T-helper 2 cell treated with Interferon-gamma antibody and Interleukin-4, amounts not matched to agents 5 μg/mL and 100 μg/mL, for 36 hours (primary cell): ENCODE measurements around the gene C20orf144.
A peak's percentile ranks its signal among the peaks of the same experiment; 100 is the strongest.
"Not testable (repeated sequence)": the region's sequence is repeated elsewhere in the genome, so short reads cannot be mapped to it uniquely, and the experiment has no call there.

Experiments used
- DNase-seq: peaks from one replicate; pipeline ENCODE4 v3.0.0; 2021; ENCODE audit warnings: low spot score
- H3K27ac Mint-ChIP-seq: one replicate; pipeline ENCODE4 v1.8.0; 2021; ENCODE audit warnings: mild to moderate bottlenecking, mixed read lengths
- H3K27me3 Mint-ChIP-seq: one replicate; pipeline ENCODE4 v1.8.0; 2021; ENCODE audit warnings: low read depth, mixed read lengths
- H3K36me3 Mint-ChIP-seq: one replicate; pipeline ENCODE4 v1.8.0; 2021; ENCODE audit warnings: low read depth, mixed read lengths
- H3K4me1 Mint-ChIP-seq: one replicate; pipeline ENCODE4 v1.8.0; 2021; ENCODE audit warnings: low read depth, mixed read lengths
- H3K4me3 Mint-ChIP-seq: one replicate; pipeline ENCODE4 v1.8.0; 2022; ENCODE audit warnings: mild to moderate bottlenecking, moderate library complexity, mixed read lengths
- H3K9me3 Mint-ChIP-seq: one replicate; pipeline ENCODE4 v1.8.0; 2021; ENCODE audit warnings: mixed read lengths

C20orf144 gene

DNA sequence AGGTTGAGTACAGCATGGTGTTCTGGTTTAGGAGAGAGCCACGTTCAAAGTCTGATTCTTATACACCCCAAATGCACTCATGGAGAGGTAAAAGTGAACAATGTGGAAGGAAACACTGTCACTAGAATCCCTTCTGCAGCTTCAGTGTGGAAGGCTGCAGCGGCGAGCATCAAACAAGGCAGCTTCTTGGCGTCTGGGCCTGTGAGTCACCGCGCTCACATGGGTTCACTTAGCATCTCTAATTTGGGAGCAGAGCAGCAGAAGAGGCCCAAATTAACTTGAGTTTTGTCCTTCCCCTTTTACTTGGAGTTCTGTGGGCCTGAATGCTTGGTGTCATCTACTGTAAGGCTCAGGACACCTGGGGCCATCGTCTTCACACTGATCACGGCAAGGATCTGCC lies 35.0 kb downstream of the C20orf144 start:
- peaks cover 3% of the 10 kb centered on the region for H3K9me3 Mint-ChIP-seq
- peaks cover 5% of the 10 kb centered on the region for H3K36me3 Mint-ChIP-seq
- no peak overlapping the region for H3K4me3 Mint-ChIP-seq
- no peaks in the 10 kb centered on the region for H3K27me3 Mint-ChIP-seq
- no peak for DNase-seq
- no peak overlapping the region for H3K27ac Mint-ChIP-seq
- H3K4me1 Mint-ChIP-seq = no peaks in the 10 kb centered on the region

DNA sequence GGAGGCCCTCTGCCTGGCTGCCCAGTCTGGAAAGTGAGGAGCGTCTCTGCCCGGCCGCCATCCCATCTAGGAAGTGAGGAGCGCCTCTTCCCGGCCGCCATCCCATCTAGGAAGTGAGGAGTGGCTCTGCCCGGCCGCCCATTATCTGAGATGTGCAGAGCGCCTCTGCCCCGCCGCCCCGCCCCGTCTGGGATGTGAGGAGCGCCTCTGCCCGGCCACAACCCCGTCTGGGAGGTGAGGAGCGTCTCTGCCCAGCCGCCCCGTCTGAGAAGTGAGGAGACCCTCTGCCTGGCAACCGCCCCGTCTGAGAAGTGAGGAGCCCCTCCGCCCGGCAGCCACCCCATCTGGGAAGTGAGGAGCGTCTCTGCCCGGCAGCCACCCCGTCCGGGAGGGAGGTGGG lies 36.8 kb downstream of the C20orf144 start:
- not testable (repeated sequence) for H3K4me3 Mint-ChIP-seq, H3K27me3 Mint-ChIP-seq, H3K9me3 Mint-ChIP-seq, H3K4me1 Mint-ChIP-seq, H3K36me3 Mint-ChIP-seq, DNase-seq, H3K27ac Mint-ChIP-seq

DNA sequence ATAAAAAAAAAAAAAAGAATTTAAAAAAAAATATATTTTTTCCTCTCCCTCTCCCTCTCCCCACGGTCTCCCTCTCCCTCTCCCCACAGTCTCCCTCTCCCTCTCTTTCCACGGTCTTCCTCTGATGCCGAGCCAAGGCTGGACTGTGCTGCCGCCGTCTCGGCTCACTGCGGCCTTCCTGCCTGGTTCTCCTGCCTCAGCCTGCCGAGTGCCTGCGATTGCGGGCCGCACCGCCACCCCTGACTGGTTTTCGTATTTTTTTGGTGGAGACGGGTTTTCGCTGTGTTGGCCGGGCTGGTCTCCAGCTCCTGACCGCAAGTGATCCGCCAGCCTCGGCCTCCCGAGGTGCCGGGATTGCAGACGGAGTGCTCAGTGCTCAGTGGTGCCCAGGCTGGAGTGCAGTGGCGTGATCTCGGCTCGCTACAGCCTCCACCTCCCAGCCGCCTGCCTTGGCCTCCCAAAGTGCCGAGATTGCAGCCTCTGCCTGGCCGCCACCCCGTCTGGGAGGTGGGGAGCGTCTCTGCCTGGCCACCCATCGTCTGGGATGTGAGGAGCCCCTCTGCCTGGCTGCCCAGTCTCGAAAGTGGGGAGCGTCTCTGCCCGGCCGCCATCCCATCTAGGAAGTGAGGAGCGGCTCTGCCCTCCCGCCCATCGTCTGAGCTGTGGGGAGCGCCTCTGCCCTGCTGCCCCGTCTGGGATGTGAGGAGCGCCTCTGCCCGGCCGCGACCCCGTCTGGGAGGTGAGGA lies 38.7 kb downstream of the C20orf144 start:
- H3K4me1 Mint-ChIP-seq, H3K4me3 Mint-ChIP-seq, H3K27me3 Mint-ChIP-seq, DNase-seq, H3K27ac Mint-ChIP-seq, H3K9me3 Mint-ChIP-seq, H3K36me3 Mint-ChIP-seq: not testable (repeated sequence)

DNA sequence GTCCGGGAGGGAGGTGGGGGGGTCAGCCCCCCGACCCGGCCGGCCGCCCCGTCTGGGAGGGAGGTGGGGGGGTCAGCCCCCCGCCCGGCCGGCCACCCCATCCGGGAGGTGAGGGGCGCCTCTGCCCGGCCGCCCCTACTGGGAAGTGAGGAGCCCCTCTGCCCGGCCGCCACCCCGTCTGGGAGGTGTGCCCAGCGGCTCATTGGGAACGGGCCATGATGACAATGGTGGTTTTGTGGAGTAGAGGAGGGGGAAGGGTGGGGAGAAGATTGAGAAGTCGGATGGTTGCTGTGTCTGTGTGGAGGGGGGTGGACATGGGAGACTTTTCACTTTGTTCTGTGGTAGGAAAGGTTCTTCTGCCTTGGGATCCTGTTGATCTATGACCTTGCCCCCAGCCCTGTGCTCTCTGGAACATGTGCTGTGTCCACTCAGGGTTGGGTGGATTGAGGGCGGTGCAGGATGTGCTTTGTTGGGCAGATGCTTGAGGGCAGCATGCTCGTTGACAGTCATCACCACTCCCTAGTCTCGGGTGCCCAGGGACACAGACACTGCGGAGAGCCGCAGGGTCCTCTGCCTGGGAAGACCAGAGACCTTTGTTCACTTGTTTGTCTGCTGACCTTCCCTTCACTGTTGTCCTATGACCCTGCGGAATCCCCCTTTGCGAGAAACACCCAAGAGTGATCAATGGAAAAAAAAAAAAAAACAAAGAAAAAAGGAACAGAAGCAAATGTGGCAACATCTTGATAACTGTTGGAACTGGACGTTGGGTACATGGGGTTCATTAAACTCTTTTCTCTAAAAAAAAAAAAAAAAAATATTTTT lies 39.7 kb downstream of the C20orf144 start:
- Mint-ChIP-seq H3K27ac (no peak overlapping the region), H3K4me1 (no peaks in the 10 kb centered on the region), H3K36me3 (peaks cover 6% of the 10 kb centered on the region), H3K27me3 (no peaks in the 10 kb centered on the region), H3K4me3 (no peak overlapping the region), H3K9me3 (peaks cover 3% of the 10 kb centered on the region)
- DNase-seq = no peak

DNA sequence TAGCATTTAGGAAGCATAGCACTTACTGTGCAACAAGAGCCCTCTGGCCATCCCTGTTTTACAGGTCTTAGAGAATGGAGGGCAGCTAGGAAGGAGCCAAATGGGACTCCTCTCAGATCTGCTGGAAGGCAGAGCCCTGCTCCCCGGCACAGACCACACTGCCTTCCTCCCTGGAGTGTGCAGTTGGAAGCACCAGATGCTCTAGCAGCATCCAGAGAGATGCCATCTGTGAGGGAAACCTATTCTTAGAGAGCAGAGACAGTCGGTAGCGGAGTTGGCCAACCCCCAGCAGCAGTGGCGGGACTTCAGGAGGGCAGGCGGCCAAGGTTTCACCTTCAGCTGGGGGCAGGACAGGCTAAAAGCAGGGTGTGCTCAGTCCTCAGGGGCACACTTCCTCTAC lies 40.7 kb downstream of the C20orf144 start:
- Mint-ChIP-seq H3K9me3 (peaks cover 3% of the 10 kb centered on the region), H3K36me3 (peaks cover 9% of the 10 kb centered on the region), H3K4me1 (peaks cover 3% of the 10 kb centered on the region), H3K27me3 (no peaks in the 10 kb centered on the region), H3K27ac (peak overlapping the region; percentile 23), H3K4me3 (no peak overlapping the region)
- no peak for DNase-seq

DNA sequence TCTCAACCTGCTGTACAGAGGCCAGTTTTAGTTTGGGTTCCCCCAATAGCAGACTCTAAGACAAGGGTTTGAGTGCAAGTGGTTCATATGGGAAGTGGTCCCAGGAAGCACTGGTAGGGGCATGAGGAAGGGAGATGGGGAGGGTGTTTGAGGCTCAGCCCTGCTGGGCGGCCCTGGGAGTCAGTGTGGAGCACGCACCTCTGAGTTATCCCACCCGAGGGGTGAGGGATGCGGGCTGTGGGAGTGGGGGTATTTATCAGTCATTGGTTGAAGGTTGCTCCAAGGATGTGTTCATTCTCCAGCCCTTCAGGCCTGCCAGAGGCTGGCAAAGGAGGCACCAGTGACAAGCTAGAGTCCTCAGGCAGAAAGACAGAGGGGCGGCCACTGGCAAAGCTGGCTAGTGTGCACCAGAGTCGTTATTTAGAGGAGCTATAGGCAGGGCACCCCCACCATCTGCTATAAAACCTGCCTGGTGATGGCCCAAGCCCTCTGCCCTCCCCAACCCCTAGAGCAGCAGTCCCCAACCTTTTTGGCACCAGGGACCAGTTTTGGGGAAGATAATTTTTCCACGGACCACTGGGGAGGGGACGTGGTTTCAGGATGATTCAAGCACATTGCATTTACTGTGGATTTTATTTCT lies 41.5 kb downstream of the C20orf144 start:
- Mint-ChIP-seq H3K4me3 (no peak overlapping the region), H3K4me1 (peaks cover 3% of the 10 kb centered on the region), H3K9me3 (no peaks in the 10 kb centered on the region), H3K27me3 (no peaks in the 10 kb centered on the region), H3K27ac (no peak overlapping the region), H3K36me3 (peaks cover 9% of the 10 kb centered on the region)
- no peak for DNase-seq

DNA sequence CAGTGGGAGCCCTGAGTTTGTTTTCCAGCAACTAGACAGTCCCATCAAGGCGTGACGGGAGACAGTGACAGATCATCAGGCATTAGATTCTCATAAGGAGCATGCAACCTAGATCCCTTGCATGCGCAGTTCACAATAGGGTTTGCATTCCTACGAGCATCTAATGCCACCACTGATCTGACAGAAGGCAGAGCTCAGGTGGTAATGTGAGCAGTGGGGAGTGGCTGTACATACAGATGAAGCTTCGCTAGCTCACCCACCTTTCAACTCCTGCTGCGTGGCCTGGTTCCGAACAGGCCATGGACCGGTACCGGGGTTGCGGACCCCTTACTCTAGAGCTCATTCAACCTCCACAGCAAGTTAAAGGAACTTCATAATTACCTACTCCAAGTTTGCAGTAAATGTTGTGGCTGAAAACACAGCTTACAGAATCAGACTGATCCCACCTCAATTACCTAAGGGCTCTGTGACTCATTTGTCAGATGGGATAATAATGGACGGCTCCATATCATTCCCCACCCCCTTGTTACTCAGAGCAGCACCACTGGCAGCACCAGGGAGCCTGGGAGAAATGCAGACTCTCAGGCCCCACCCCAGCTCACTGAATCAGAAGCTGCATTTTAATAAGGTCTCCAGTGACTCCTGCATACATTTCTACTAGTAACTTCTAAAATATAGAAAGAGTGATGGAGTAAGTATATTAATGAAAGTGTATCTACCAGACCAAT lies 42.2 kb downstream of the C20orf144 start:
- no peak for DNase-seq
- Mint-ChIP-seq H3K9me3 (no peaks in the 10 kb centered on the region), H3K27ac (no peak overlapping the region), H3K36me3 (peaks cover 10% of the 10 kb centered on the region), H3K4me3 (no peak overlapping the region), H3K4me1 (peaks cover 7% of the 10 kb centered on the region), H3K27me3 (no peaks in the 10 kb centered on the region)

DNA sequence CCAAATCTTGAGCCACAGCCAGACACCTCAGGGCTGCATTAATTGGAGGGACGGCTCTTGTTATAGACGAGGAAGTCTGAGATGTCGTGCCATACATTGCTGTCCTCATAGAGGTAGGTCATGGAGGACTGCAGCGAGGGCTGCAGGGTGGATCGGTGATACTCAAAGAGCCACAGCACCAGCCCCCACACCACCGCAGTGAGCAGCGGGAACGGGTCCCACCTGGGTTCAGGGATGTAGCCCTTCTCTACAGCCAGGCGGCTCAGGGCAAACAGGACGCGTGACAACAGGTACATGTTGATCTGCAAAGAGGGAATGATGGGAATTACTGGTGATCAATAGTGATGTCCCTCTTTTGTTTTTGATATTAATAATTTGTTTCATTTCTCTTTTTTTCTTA lies 45.5 kb downstream of the C20orf144 start:
- H3K4me1 Mint-ChIP-seq = peaks cover 27% of the 10 kb centered on the region
- peak overlapping the region; percentile 41 for H3K27ac Mint-ChIP-seq
- H3K4me3 Mint-ChIP-seq = no peak overlapping the region
- H3K36me3 Mint-ChIP-seq = peaks cover 30% of the 10 kb centered on the region
- DNase-seq = no peak
- no peaks in the 10 kb centered on the region for H3K27me3 Mint-ChIP-seq
- H3K9me3 Mint-ChIP-seq = no peaks in the 10 kb centered on the region

DNA sequence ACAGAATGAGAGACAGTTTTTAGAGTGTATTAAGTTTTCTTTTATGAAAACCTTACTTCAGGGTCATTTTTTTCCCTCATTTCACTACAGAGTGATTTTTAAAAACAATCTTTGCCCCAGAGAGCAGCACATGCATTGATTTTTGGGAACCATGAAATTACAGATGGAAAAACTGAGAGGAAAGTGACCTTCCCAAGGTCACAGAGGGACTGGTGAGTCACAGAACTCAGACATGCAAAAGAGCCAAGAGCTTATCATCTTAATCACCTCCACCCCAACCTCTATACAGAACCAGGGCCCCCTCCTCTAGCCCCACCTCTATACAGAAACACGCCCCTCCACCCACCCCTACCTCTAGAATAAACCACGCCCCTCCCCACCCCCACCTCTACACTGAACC lies 47.3 kb downstream of the C20orf144 start:
- Mint-ChIP-seq H3K4me3 (no peak overlapping the region), H3K4me1 (peaks cover 29% of the 10 kb centered on the region), H3K27ac (peak overlapping the region; percentile 82), H3K27me3 (no peaks in the 10 kb centered on the region), H3K9me3 (no peaks in the 10 kb centered on the region), H3K36me3 (peaks cover 42% of the 10 kb centered on the region)
- no peak for DNase-seq

DNA sequence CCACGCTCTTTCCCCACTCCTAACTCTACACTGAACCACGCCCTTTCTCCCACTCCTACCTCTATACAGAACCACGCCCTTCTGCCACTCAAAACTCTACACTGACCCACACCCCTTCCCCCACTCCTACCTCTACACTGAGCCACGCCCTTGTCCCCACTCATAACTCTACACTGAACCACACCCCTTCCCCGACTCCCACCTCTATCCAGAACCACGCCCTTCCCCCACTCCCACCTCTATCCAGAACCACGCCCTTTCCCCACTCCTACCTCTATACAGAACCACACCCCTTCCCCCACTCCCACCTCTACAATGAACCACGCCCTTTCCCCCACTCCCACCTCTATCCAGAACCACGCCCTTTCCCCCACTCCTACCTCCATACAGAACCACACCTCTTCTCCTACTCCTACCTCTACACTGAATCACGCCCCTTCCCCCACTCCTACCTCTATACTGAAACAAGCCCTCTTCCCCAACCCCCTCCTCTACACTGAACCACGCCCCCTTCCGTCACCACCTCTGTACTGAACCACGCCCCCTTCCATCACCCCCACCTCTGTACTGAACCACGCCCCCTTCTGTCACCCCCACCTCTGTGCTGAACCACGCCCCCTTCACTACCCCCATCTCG lies 47.9 kb downstream of the C20orf144 start:
- Mint-ChIP-seq H3K27me3 (no peaks in the 10 kb centered on the region), H3K4me1 (peaks cover 29% of the 10 kb centered on the region), H3K4me3 (peak overlapping the region; percentile 18), H3K27ac (peak overlapping the region; percentile 78), H3K9me3 (no peaks in the 10 kb centered on the region), H3K36me3 (peaks cover 42% of the 10 kb centered on the region)
- no peak for DNase-seq

DNA sequence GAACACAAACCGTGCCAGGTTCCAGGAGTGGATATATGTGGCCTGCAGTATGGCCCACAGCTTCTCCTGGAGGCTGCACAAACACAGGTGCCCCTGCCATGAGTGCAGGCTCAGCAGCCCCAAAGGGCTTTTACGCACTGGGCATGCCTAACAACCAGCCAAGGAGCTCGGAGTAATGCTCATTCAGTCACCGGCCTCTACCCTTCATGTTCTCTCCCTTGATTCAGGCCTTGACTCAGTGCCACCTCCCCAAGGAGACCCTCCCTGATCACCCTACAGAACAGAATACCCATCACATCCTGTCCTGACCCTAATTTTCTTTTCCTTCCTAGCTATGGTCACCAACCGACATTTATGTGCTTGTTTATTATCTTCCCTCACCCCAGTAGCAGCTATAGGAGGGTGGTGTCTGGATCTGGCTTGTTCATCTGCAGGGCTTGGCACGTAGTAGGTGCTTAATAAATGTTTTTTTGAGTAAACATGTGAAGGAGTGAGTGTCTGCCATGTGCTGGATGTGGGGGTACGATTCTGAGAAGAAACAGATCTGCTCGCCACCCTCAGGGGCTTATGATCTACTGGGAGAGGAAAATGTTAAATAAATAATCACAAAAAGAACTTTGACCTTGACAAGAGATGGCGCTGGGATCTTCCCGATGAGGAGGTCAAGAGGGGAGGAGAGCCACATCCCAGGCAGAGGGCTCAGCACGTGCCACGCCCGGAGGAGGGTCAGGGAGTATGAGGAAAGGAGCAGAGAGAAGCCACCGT lies 48.7 kb downstream of the C20orf144 start:
- Mint-ChIP-seq H3K27me3 (no peaks in the 10 kb centered on the region), H3K4me1 (peaks cover 29% of the 10 kb centered on the region), H3K9me3 (no peaks in the 10 kb centered on the region), H3K4me3 (peak overlapping the region; percentile 46), H3K36me3 (peaks cover 42% of the 10 kb centered on the region), H3K27ac (peak overlapping the region; percentile 75)
- no peak for DNase-seq

DNA sequence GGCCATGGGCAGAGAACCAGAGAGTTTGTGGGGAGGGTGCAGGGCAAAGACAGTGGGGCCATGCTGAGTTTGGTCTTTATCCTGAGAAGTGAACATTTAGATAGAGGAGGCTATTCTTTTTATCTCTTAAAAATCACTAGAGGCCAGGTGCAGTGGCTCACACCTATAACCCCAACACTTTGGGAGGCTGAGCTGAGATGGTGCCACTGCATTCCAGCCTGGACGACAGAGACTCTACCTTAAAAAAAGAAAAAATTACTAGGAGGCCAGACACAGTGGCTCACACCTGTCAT lies 49.3 kb downstream of the C20orf144 start:
- Mint-ChIP-seq H3K4me1 (peaks cover 29% of the 10 kb centered on the region), H3K36me3 (peaks cover 45% of the 10 kb centered on the region), H3K27me3 (no peaks in the 10 kb centered on the region), H3K9me3 (no peaks in the 10 kb centered on the region), H3K4me3 (no peak overlapping the region), H3K27ac (peak overlapping the region; percentile 75)
- no peak for DNase-seq
